Activated CD4-positive, alpha-beta T cell treated with anti-CD3 and anti-CD28 coated beads for 48 hours (primary cell): ENCODE measurements around the gene CCDC93.

ENCODE experiments used
- DNase-seq: peaks from one replicate; pipeline ENCODE4 v3.0.0-alpha.2; 2020

CCDC93 gene

GRCh38 chr2:117875786-117876185 lies 138.1 kb downstream of the CCDC93 start:
- no peak for DNase-seq
